HG02588 (cell line): ENCODE data around the gene FCHSD1.

ENCODE experiments used
- ATAC-seq: cut with Tn5 transposase; IDR thresholded peaks from one replicate; pipeline ENCODE4 v1.9.1; 2021; ENCODE audit warnings: mild to moderate bottlenecking, moderate library complexity; ENCODE audit not compliant: unreplicated experiment

FCHSD1 gene

GRCh38 chr5:141641634-141642267 is 9.5 kb downstream of the FCHSD1 start:
- peak; percentile 46 for ATAC-seq

- ATAC-seq: no peak
Observed at GRCh38 chr5:141640698-141641097, 10.5 kb downstream of the FCHSD1 start.

- no peak for ATAC-seq
Observed at GRCh38 chr5:141640051-141640415, 11.2 kb downstream of the FCHSD1 start.

- ATAC-seq: no peak
Observed at GRCh38 chr5:141639357-141640050, 11.7 kb downstream of the FCHSD1 start.

GRCh38 chr5:141638771-141639170 is 12.4 kb downstream of the FCHSD1 start:
- no peak for ATAC-seq

GRCh38 chr5:141637767-141638419 is 13.3 kb downstream of the FCHSD1 start:
- no peak for ATAC-seq

GRCh38 chr5:141637123-141637766 is 14.0 kb downstream of the FCHSD1 start:
- peak; percentile 14 for ATAC-seq

- peak; percentile 78 for ATAC-seq
Observed at GRCh38 chr5:141636413-141637122, 14.7 kb downstream of the FCHSD1 start, which contains the start of the genes HDAC3 and RELL2. HDAC3 (minus strand) TSS chr5:141636849; CDS start chr5:141636790, 59 bp downstream. RELL2 (plus strand) TSS chr5:141636997; CDS start chr5:141638226, 1,229 bp downstream.

GRCh38 chr5:141636106-141636412 is 15.2 kb downstream of the FCHSD1 start:
- ATAC-seq: no peak

GRCh38 chr5:141635646-141636045 is 15.6 kb downstream of the FCHSD1 start:
- no peak for ATAC-seq

- ATAC-seq: no peak
Observed at GRCh38 chr5:141634720-141635119, 16.5 kb downstream of the FCHSD1 start.

- ATAC-seq: peak; percentile 65
Observed at GRCh38 chr5:141633871-141634561, 17.2 kb downstream of the FCHSD1 start.

GRCh38 chr5:141632650-141633049 is 18.6 kb downstream of the FCHSD1 start:
- no peak for ATAC-seq

- no peak for ATAC-seq
Observed at GRCh38 chr5:141630570-141631140, 20.6 kb downstream of the FCHSD1 start.

- no peak for ATAC-seq
Observed at GRCh38 chr5:141628175-141628788, 22.9 kb downstream of the FCHSD1 start.

GRCh38 chr5:141623611-141624010 is 27.6 kb downstream of the FCHSD1 start:
- no peak for ATAC-seq

- ATAC-seq: peak; percentile 45
Observed at GRCh38 chr5:141623186-141623585, 28.0 kb downstream of the FCHSD1 start.

GRCh38 chr5:141618804-141619554 is 32.2 kb downstream of the FCHSD1 start, which contains the start of gene DIAPH1:
DIAPH1 (minus strand) TSS chr5:141619000; CDS start chr5:141618914, 86 bp downstream.
- peak; percentile 80 for ATAC-seq
